OCI-LY3 (cell line): ENCODE data around the gene RAB25.

Experiments used
- H2AFZ ChIP-seq: fragments of 200-600, 300-600 bp; shearing (Covaris generic); 2 replicates; pipeline ENCODE4 v1.6.0; 2014; ENCODE audit warnings: antibody characterized with exemption, low read depth, low read length
- H3K27ac ChIP-seq: fragments of 200-600, 300-600 bp; sonication (generic); 2 replicates; pipeline ENCODE4 v1.5.1; 2014; ENCODE audit warnings: mild to moderate bottlenecking, low read length, moderate library complexity, mixed read lengths
- H3K27me3 ChIP-seq: fragments of 200-600, 300-600 bp; sonication (generic); 2 replicates; pipeline ENCODE4 v1.6.1; 2014; ENCODE audit warnings: low read depth, low read length, mixed read lengths
- H3K36me3 ChIP-seq: fragments of 200-600, 300-600 bp; sonication (generic); replicated peaks from 2 replicates; pipeline ENCODE3; 2014; ENCODE audit warnings: low read depth, low read length, mixed read lengths
- H3K4me1 ChIP-seq: fragments of 300-600, 200-600 bp; sonication (generic); 2 replicates; pipeline ENCODE4 v1.6.1; 2014; ENCODE audit warnings: low read length, mixed read lengths
- H3K4me2 ChIP-seq: fragments of 200-600, 300-600 bp; sonication (generic); 2 replicates; pipeline ENCODE4 v1.6.1; 2014; ENCODE audit warnings: low read length, mixed read lengths
- H3K4me3 ChIP-seq: fragments of 300-600, 200-600 bp; sonication (generic); 2 replicates; pipeline ENCODE4 v1.5.1; 2014; ENCODE audit warnings: antibody characterized with exemption, mild to moderate bottlenecking, low read length, moderate library complexity
- H3K79me2 ChIP-seq: fragments of 300-600, 200-600 bp; shearing (Covaris generic); 2 replicates; pipeline ENCODE4 v1.6.1; 2014; ENCODE audit warnings: mild to moderate bottlenecking, low read length, mixed read lengths
- H3K9ac ChIP-seq: fragments of 300-600, 200-600 bp; shearing (Covaris generic); 2 replicates; pipeline ENCODE4 v1.6.0; 2014; ENCODE audit warnings: mild to moderate bottlenecking, low read length, moderate library complexity
- H3K9me3 ChIP-seq: fragments of 200-600, 300-600 bp; shearing (Covaris generic); 2 replicates; pipeline ENCODE4 v1.6.1; 2014; ENCODE audit warnings: low read length, mixed read lengths; ENCODE audit not compliant: insufficient read depth
- H4K20me1 ChIP-seq: fragments of 200-600, 300-600 bp; sonication (generic); 2 replicates; pipeline ENCODE4 v1.6.1; 2016; ENCODE audit warnings: low read length, mixed read lengths; ENCODE audit not compliant: insufficient read depth
- CTCF ChIP-seq: fragments of 200-600, 300-600 bp; sonication (generic); IDR thresholded peaks from 2 replicates; pipeline ENCODE4 v1.5.1; 2014; ENCODE audit warnings: antibody characterized with exemption, low read length, low read depth
- EZH2phosphoT487 ChIP-seq: fragments of 200-600 bp; shearing (Covaris generic); IDR thresholded peaks from 2 replicates; pipeline ENCODE4 v1.6.1; 2018; ENCODE audit warnings: antibody characterized with exemption, mixed run types, low read depth

The RAB25 gene

GRCh38 chr1:156089704-156090103 is 28.7 kb downstream of the RAB25 start:
- H3K4me3 ChIP-seq, result no peak overlapping the region
- H4K20me1 ChIP-seq, result no peaks in the 10 kb centered on the region
- H3K4me2 ChIP-seq, result no peak overlapping the region
- H3K27ac ChIP-seq, result no peak overlapping the region
- no peaks in the 10 kb centered on the region for H3K79me2 ChIP-seq
- H3K27me3 ChIP-seq, result peaks cover 34% of the 10 kb centered on the region
- TF ChIP-seq CTCF (no peak), EZH2phosphoT487 (no peak)
- no peaks in the 10 kb centered on the region for H3K9me3 ChIP-seq
- no peaks in the 10 kb centered on the region for H3K4me1 ChIP-seq
- H3K9ac ChIP-seq, result no peak overlapping the region
- H2AFZ ChIP-seq, result no peak overlapping the region
- no peaks in the 10 kb centered on the region for H3K36me3 ChIP-seq

- H3K9me3 ChIP-seq, result no peaks in the 10 kb centered on the region
- peaks cover 28% of the 10 kb centered on the region for H3K27me3 ChIP-seq
- no peak overlapping the region for H3K27ac ChIP-seq
- H4K20me1 ChIP-seq, result no peaks in the 10 kb centered on the region
- no peak overlapping the region for H3K4me3 ChIP-seq
- H3K4me2 ChIP-seq, result no peak overlapping the region
- no peak overlapping the region for H2AFZ ChIP-seq
- TF ChIP-seq CTCF (no peak), EZH2phosphoT487 (no peak)
- no peaks in the 10 kb centered on the region for H3K36me3 ChIP-seq
- H3K4me1 ChIP-seq, result no peaks in the 10 kb centered on the region
- H3K9ac ChIP-seq, result no peak overlapping the region
- no peaks in the 10 kb centered on the region for H3K79me2 ChIP-seq
These were observed 29.3 kb downstream of the RAB25 start for GRCh38 chr1:156090138-156090839.

- Histone ChIP-seq H3K4me1 (peaks cover 4% of the 10 kb centered on the region), H3K79me2 (no peaks in the 10 kb centered on the region), H3K36me3 (no peaks in the 10 kb centered on the region), H4K20me1 (no peaks in the 10 kb centered on the region), H3K4me3 (no peak overlapping the region), H3K9ac (no peak overlapping the region), H3K27ac (no peak overlapping the region), H2AFZ (no peak overlapping the region), H3K27me3 (peaks cover 28% of the 10 kb centered on the region), H3K9me3 (no peaks in the 10 kb centered on the region), H3K4me2 (no peak overlapping the region)
- TF ChIP-seq CTCF (peak; percentile 95), EZH2phosphoT487 (no peak)
These were observed 29.9 kb downstream of the RAB25 start for GRCh38 chr1:156090840-156091188.

- no peak overlapping the region for H3K9ac ChIP-seq
- TF ChIP-seq CTCF, result no peak
- no peak for TF ChIP-seq EZH2phosphoT487
- no peak overlapping the region for H3K4me2 ChIP-seq
- H3K27me3 ChIP-seq, result peaks cover 22% of the 10 kb centered on the region
- no peaks in the 10 kb centered on the region for H3K79me2 ChIP-seq
- H3K4me1 ChIP-seq, result peaks cover 12% of the 10 kb centered on the region
- H3K36me3 ChIP-seq, result no peaks in the 10 kb centered on the region
- no peak overlapping the region for H3K4me3 ChIP-seq
- no peak overlapping the region for H3K27ac ChIP-seq
- H3K9me3 ChIP-seq, result no peaks in the 10 kb centered on the region
- H4K20me1 ChIP-seq, result 0 out of 2 replicates have a peak, but pooled peaks cover under 1% of the 10 kb centered on the region
- H2AFZ ChIP-seq, result no peak overlapping the region
These were observed 30.6 kb downstream of the RAB25 start for GRCh38 chr1:156091610-156092009.
